ENCODE results near the gene TUBA4B. TPM values are rescaled to one million over a fixed set of nuclear protein-coding genes. Genes with fewer than 3 reads are reported as not detected.

TUBA4B gene
- total RNA-seq, 1 experiment from 2014 or later = not detected

DNA sequence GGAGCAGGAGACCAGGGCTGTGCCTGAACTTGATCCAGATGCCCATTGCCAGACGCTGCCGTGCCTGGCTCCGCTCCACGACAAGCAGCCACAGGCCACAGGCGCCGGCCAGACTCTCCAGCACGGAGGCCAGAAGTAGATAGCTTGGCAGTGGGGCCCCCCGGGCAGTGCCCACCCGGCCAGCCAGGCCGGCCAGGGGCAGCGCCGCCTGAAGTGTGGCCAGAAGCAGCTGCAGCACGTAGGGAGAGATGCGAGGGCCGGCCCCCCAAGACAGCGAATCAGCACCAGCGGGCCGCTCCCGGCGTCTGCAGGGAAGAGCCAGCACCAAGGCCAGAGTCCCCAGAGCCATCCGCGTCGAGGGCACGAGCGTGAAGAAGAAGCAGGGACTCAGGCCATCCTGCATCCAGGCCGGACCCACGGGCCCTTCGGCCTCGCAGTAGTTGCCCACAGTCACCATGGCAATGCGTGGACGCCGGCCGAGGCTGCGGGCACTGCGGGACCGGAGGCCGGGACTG, 34.8 kb upstream of the TUBA4B start:
- Mint-ChIP-seq H3K27ac (peak overlapping the region; percentile 66 to 97 (median 79); a peak in 4 of 7 replicates), H3K4me1 (peaks cover 19 to 23% of the 10 kb centered on the region in 2 experiments), H3K4me3 (peak overlapping the region; percentile 85 to 91), H3K27me3 (ENCODE audit: low read depth) (peaks cover 3% of the 10 kb centered on the region; the same call in 1 of the 2 replicates), H3K36me3 (ENCODE audit: insufficient read depth in 1 of 3, low read depth in 3 of 3) (peaks cover 23 to 59% (median 53%) of the 10 kb centered on the region in 3 experiments), H3K9me3 (no peaks in the 10 kb centered on the region)
- TF ChIP-seq, protein P1, sequence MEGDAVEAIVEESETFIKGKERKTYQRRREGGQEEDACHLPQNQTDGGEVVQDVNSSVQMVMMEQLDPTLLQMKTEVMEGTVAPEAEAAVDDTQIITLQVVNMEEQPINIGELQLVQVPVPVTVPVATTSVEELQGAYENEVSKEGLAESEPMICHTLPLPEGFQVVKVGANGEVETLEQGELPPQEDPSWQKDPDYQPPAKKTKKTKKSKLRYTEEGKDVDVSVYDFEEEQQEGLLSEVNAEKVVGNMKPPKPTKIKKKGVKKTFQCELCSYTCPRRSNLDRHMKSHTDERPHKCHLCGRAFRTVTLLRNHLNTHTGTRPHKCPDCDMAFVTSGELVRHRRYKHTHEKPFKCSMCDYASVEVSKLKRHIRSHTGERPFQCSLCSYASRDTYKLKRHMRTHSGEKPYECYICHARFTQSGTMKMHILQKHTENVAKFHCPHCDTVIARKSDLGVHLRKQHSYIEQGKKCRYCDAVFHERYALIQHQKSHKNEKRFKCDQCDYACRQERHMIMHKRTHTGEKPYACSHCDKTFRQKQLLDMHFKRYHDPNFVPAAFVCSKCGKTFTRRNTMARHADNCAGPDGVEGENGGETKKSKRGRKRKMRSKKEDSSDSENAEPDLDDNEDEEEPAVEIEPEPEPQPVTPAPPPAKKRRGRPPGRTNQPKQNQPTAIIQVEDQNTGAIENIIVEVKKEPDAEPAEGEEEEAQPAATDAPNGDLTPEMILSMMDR (conservative IDR thresholded peaks at IDR 0.05) = no peak
- Histone ChIP-seq H2AK5ac (ENCODE audit: insufficient read length, low read length) (no peak overlapping the region), H3K27me3 (ENCODE audit: insufficient read depth, low read length) (no peaks in the 10 kb centered on the region), H3K23me2 (ENCODE audit: insufficient read length, low read depth, low read length, poor library complexity, severe bottlenecking) (peaks cover 7% of the 10 kb centered on the region), H2BK5ac (ENCODE audit: insufficient read length, low read length) (no peak overlapping the region), H3K4me1 (ENCODE audit: insufficient read depth, low read length) (no peaks in the 10 kb centered on the region), H2BK120ac (ENCODE audit: low read depth, low read length, poor library complexity, severe bottlenecking) (no peak overlapping the region), H2BK20ac (ENCODE audit: low read depth, low read length, poor library complexity, severe bottlenecking) (no peak overlapping the region), H3K23ac (ENCODE audit: insufficient read length, low read depth, low read length) (no peak overlapping the region), H4K91ac (ENCODE audit: insufficient read length, low read depth, low read length) (no peak overlapping the region), H3K18ac (ENCODE audit: insufficient read length, low read depth, low read length) (peak overlapping the region; percentile 29), H3K4ac (ENCODE audit: low read depth, low read length) (no peak overlapping the region), H4K20me1 (ENCODE audit: control insufficient read depth, insufficient read depth, insufficient read length) (no peaks in the 10 kb centered on the region), H3K14ac (ENCODE audit: insufficient read depth, low read length) (no peak overlapping the region), H3K79me1 (ENCODE audit: insufficient read depth, low read depth, low read length, poor library complexity, severe bottlenecking) (no peaks in the 10 kb centered on the region), H2BK12ac (ENCODE audit: insufficient read length, low read depth, low read length) (no peak overlapping the region), H4K5ac (ENCODE audit: insufficient read length, low read depth, low read length) (no peak overlapping the region), H3T11ph (ENCODE audit: low read length) (no peak overlapping the region), H3K4me2 (ENCODE audit: insufficient read depth, insufficient read length, low read length) (peak overlapping the region; percentile 75), H3K9me3 (ENCODE audit: control insufficient read depth, low read depth, low read length) (no peaks in the 10 kb centered on the region), H3K79me2 (ENCODE audit: insufficient read depth, low read length) (no peaks in the 10 kb centered on the region), H2AFZ (ENCODE audit: low read length) (no peak overlapping the region), H3K27ac (ENCODE audit: insufficient read length, low read depth, low read length) (no peak overlapping the region), H2BK15ac (ENCODE audit: low read depth, low read length) (no peak overlapping the region), H3K56ac (ENCODE audit: insufficient read length, low read depth, low read length) (no peak overlapping the region), H4K8ac (replicated peaks; ENCODE audit: insufficient read length, low read depth, low read length) (no peak overlapping the region), H3K9ac (ENCODE audit: extremely low read depth, insufficient read length, low read length) (peak overlapping the region; percentile 72)
- peak; percentile 84 for DNase-seq
- WGBS (ENCODE audit: extremely low coverage, insufficient read length, low lambda C conversion rate) = no CpG with 5 or more reads among the region's 37 CpGs
